SK-N-SH (cell line): Measurements from ENCODE around the gene SLF2. TPM values are rescaled to one million over a fixed set of nuclear protein-coding genes. Genes with fewer than 3 reads are reported as not detected.

Experiments used
- CTCF ChIA-PET: fragments of 300-600, 350-600 bp; formaldehyde crosslinking; extraction: SDS; loops from one replicate; lab custom pipeline; 2021; lab: Yijun Ruan, JAX
- POLR2A ChIA-PET: fragments of 350-600 bp; sonication (Branson Sonifier 250); formaldehyde crosslinking; extraction: SDS; loops from one replicate; lab custom pipeline; 2020; ENCODE audit warnings: antibody characterized with exemption, inconsistent platforms; lab: Yijun Ruan, JAX
- DNase-seq: peaks from one replicate; pipeline ENCODE4 v3.0.0; 2012
- H2AFZ ChIP-seq: fragments of 200-600 bp; sonication (generic); 2 replicates; pipeline ENCODE4 v1.8.1; 2016; ENCODE audit warnings: antibody characterized with exemption, mild to moderate bottlenecking, low read depth
- H3F3A ChIP-seq: fragments of 200-600 bp; sonication (generic); replicated peaks from 2 replicates; pipeline ENCODE3; 2016; ENCODE audit warnings: antibody characterized with exemption, mild to moderate bottlenecking; ENCODE audit not compliant: insufficient read depth
- H3K27ac ChIP-seq, 2 experiments: fragments of 200-500 bp in 1 of 2; fragments of 200-600 bp in 1 of 2; sonication (Bioruptor generic) in 1 of 2; sonication (generic), shearing (Covaris generic) in 1 of 2; 2 replicates each; pipeline versions ENCODE4 v1.5.1 to v1.6.1; 2014 to 2016; ENCODE audit warnings: low read depth in 2 of 2, inconsistent platforms in 1 of 2, low read length in 1 of 2, mild to moderate bottlenecking in 1 of 2, mixed read lengths in 1 of 2
- H3K27me3 ChIP-seq: fragments of 200-600 bp; sonication (generic), shearing (Covaris generic); 2 replicates; pipeline ENCODE4 v1.6.1; 2016; ENCODE audit warnings: mixed run types; ENCODE audit not compliant: insufficient read depth
- H3K36me3 ChIP-seq, 2 experiments: fragments of 200-500 bp in 1 of 2; fragments of 200-600 bp in 1 of 2; sonication (Bioruptor generic) in 1 of 2; sonication (generic) in 1 of 2; replicated peaks in 1 of 2; 2 replicates each; pipeline versions ENCODE3 to v1.5.1; 2014 to 2016; ENCODE audit warnings: low read length in 1 of 2, mild to moderate bottlenecking in 1 of 2; ENCODE audit not compliant: insufficient read depth in 2 of 2, control insufficient read depth in 1 of 2
- H3K4me1 ChIP-seq, 2 experiments: fragments of 200-500 bp in 1 of 2; fragments of 200-600 bp in 1 of 2; sonication (Bioruptor generic) in 1 of 2; sonication (generic), shearing (Covaris generic) in 1 of 2; 2 replicates each; pipeline versions ENCODE4 v1.5.1 to v1.6.1; 2014 to 2016; ENCODE audit warnings: low read depth in 1 of 2, low read length in 1 of 2, mixed run types in 1 of 2; ENCODE audit not compliant: insufficient read depth in 2 of 2, control insufficient read depth in 1 of 2
- H3K4me2 ChIP-seq: fragments of 200-600 bp; sonication (generic), shearing (Covaris generic); 2 replicates; pipeline ENCODE4 v1.6.1; 2017; ENCODE audit warnings: mixed run types
- H3K4me3 ChIP-seq, 2 experiments: fragments of 200-500 bp in 1 of 2; fragments of 200-600 bp in 1 of 2; sonication (Bioruptor generic) in 1 of 2; sonication (generic), shearing (Covaris generic) in 1 of 2; 2 replicates each; pipeline versions ENCODE4 v1.5.1 to v1.8.1; 2014 to 2016; ENCODE audit warnings: low read depth in 2 of 2, inconsistent platforms in 1 of 2, low read length in 1 of 2, mild to moderate bottlenecking in 1 of 2, mixed read lengths in 1 of 2, moderate library complexity in 1 of 2
- H3K79me2 ChIP-seq: fragments of 200-600 bp; sonication (generic); 2 replicates; pipeline ENCODE4 v1.8.1; 2017; ENCODE audit warnings: mild to moderate bottlenecking; ENCODE audit not compliant: insufficient read depth
- H3K9ac ChIP-seq: fragments of 200-600 bp; sonication (generic); 2 replicates; pipeline ENCODE4 v1.6.1; 2017; ENCODE audit warnings: mixed run types
- H3K9me2 ChIP-seq: fragments of 200-600 bp; sonication (generic); 2 replicates; pipeline ENCODE4 v1.6.1; 2017; ENCODE audit warnings: mixed run types
- H3K9me3 ChIP-seq: fragments of 200-600 bp; sonication (generic); 2 replicates; pipeline ENCODE4 v1.6.1; 2017; ENCODE audit warnings: mixed run types, mild to moderate bottlenecking, moderate library complexity
- H4K20me1 ChIP-seq: fragments of 200-600 bp; sonication (generic); 2 replicates; pipeline ENCODE4 v1.6.1; 2017; ENCODE audit warnings: mild to moderate bottlenecking, mixed run types; ENCODE audit not compliant: insufficient read depth
- CHD2 ChIP-seq: fragments of 150-350 bp; IDR thresholded peaks from 2 replicates; pipeline ENCODE4 v1.6.1; 2018; ENCODE audit warnings: low read length; ENCODE audit not compliant: partially characterized antibody
- CTCF ChIP-seq: fragments of 200-600 bp; sonication (generic); IDR thresholded peaks from 2 replicates; pipeline ENCODE4 v1.6.1; 2017; ENCODE audit warnings: antibody characterized with exemption, mild to moderate bottlenecking, moderate library complexity
- ELF1 ChIP-seq: IDR thresholded peaks from 2 replicates; pipeline ENCODE4 v1.4.0; 2012
- EZH2phosphoT487 ChIP-seq: fragments of 200-600 bp; sonication (generic); IDR thresholded peaks from 2 replicates; pipeline ENCODE4 v1.6.1; 2017; ENCODE audit warnings: low read depth, mixed run types, mild to moderate bottlenecking, antibody characterized with exemption, moderate library complexity, borderline replicate concordance
- NRF1 ChIP-seq: IDR thresholded peaks from 2 replicates; pipeline ENCODE4 v1.6.1; 2012; ENCODE audit warnings: low read depth, mild to moderate bottlenecking, low read length
- RXRA ChIP-seq: IDR thresholded peaks from 2 replicates; pipeline ENCODE4 v1.4.0; 2012; ENCODE audit warnings: low read depth, mild to moderate bottlenecking, borderline replicate concordance
- TAF1 ChIP-seq: IDR thresholded peaks from 2 replicates; pipeline ENCODE4 v1.6.1; 2012; ENCODE audit warnings: low read depth, mild to moderate bottlenecking, low read length, moderate library complexity, borderline replicate concordance
- USF1 ChIP-seq: IDR thresholded peaks from 2 replicates; pipeline ENCODE4 v1.4.0; 2012; ENCODE audit warnings: low read depth, borderline replicate concordance
- YY1 ChIP-seq: IDR thresholded peaks from 2 replicates; pipeline ENCODE4 v1.4.0; 2012; ENCODE audit warnings: low read depth, mild to moderate bottlenecking
- WGBS: methylation state at CpG from one replicate; pipeline ENCODE4 v1.1.6; 2017; ENCODE audit warnings: low lambda C conversion rate; 5-methylcytosine and 5-hydroxymethylcytosine counted together
- polyA plus RNA-seq, 3 experiments: library from polyadenylated mRNA; depleted of rRNA; stranded (reverse); fragments of >200 nt; gene quantifications; 2 replicates each; pipeline ENCODE4 v1.2.3, GENCODE V29; 2012

Gene SLF2
- polyA plus RNA-seq, 1 of the 3 experiments (the other 2 are of a cell fraction): 6.3 TPM

GRCh38 chr10:100909501-100910263 lies 3.1 kb upstream of the SLF2 start:
- peak overlapping the region; percentile 25 to 48; a peak in 3 of 4 replicates for H3K27ac ChIP-seq
- no peak overlapping the region for H3K4me3 ChIP-seq
- 40% methylated on average over 6 of the region's 6 CpGs for WGBS
- H3K27me3 ChIP-seq: no peaks in the 10 kb centered on the region
- POLR2A ChIA-PET: no interaction called here
- no peaks in the 10 kb centered on the region for H3K9me3 ChIP-seq
- H3K4me2 ChIP-seq: 0 out of 2 replicates have a peak overlapping the region, but pooled peaks have one; percentile 14
- peaks cover 18% of the 10 kb centered on the region for H3K79me2 ChIP-seq
- H2AFZ ChIP-seq: peak overlapping the region; percentile 29; the same call in 1 of the 2 replicates
- CTCF ChIA-PET: interaction anchor here (0.5 to 1.3 kb wide), 4 partner anchors 14 to 427 kb away, joined by 3 read pairs; no protein-coding TSS in a partner anchor
- H3K36me3 ChIP-seq: peaks cover 1 to 5% of the 10 kb centered on the region in 2 experiments
- H3K4me1 ChIP-seq: peaks cover 15 to 21% of the 10 kb centered on the region in 2 experiments; a peak in 3 of 4 replicates
- H3K9ac ChIP-seq: no peak overlapping the region
- H3F3A ChIP-seq: peaks cover 3% of the 10 kb centered on the region
- H4K20me1 ChIP-seq: peaks cover 14% of the 10 kb centered on the region
- no peaks in the 10 kb centered on the region for H3K9me2 ChIP-seq
- no peak for DNase-seq
- TF ChIP-seq USF1 (peak; percentile 58; the same call in 1 of the 2 replicates), RXRA (no peak)

GRCh38 chr10:100911472-100911871 lies 1.3 kb upstream of the SLF2 start:
- Histone ChIP-seq H3K4me3 (no peak overlapping the region), H3F3A (peaks cover 6% of the 10 kb centered on the region), H3K9me3 (no peaks in the 10 kb centered on the region), H3K27ac (no peak overlapping the region), H4K20me1 (peaks cover 26% of the 10 kb centered on the region), H3K9me2 (no peaks in the 10 kb centered on the region), H3K79me2 (peaks cover 32% of the 10 kb centered on the region), H3K27me3 (no peaks in the 10 kb centered on the region), H3K36me3 (peaks cover 16 to 19% of the 10 kb centered on the region in 2 experiments), H3K4me2 (0 out of 2 replicates have a peak overlapping the region, but pooled peaks have one; percentile 85), H2AFZ (no peak overlapping the region), H3K9ac (no peak overlapping the region), H3K4me1 (peaks cover 17 to 23% of the 10 kb centered on the region in 2 experiments; a peak in 3 of 4 replicates)
- WGBS: 80% methylated on average over 4 of the region's 4 CpGs
- DNase-seq: no peak
- ChIA-PET CTCF (interaction anchor here (0.9 to 1.2 kb wide), 5 partner anchors 23 to 393 kb away, joined by 3 to 4 read pairs (median 3); partner anchors contain the start of gene LZTS2), POLR2A (interaction anchor here (0.6 kb wide), 1 partner anchor 479 kb away, joined by 3 read pairs; no protein-coding TSS in a partner anchor)
- TF ChIP-seq ELF1: no peak
- no peak for TF ChIP-seq YY1
- TF ChIP-seq NRF1: no peak
- TF ChIP-seq CHD2: no peak
- no peak for TF ChIP-seq TAF1
- TF ChIP-seq EZH2phosphoT487: no peak
- TF ChIP-seq RXRA: no peak
- no peak for TF ChIP-seq CTCF
